CD14-positive monocyte (primary cell): ENCODE data around the gene PYGL. TPM values are rescaled to one million over a fixed set of nuclear protein-coding genes. Genes with fewer than 3 reads are reported as not detected.

Source experiments
- DNase-seq, 3 donors: peaks; one replicate each; pipeline ENCODE4 v3.0.0-alpha.2; 2011 to 2022
- H2AFZ ChIP-seq: 2 replicates; pipeline ENCODE4 v1.6.0; 2012; ENCODE audit warnings: mild to moderate bottlenecking, low read depth, low read length, inconsistent platforms; ENCODE audit not compliant: insufficient read depth, poor library complexity, severe bottlenecking
- H3K27ac ChIP-seq, 2 donors: 1 replicate in 1 of 2; 2 replicates in 1 of 2; pipeline ENCODE4 v1.5.1; 2012 to 2013; ENCODE audit warnings: low read length in 2 of 2, control low read depth in 1 of 2, inconsistent platforms in 1 of 2, low read depth in 1 of 2, mild to moderate bottlenecking in 1 of 2
- H3K27me3 ChIP-seq, 2 donors: one replicate each; pipeline versions ENCODE4 v1.6.0 to v1.6.1; 2011 to 2013; ENCODE audit warnings: low read length in 2 of 2; ENCODE audit not compliant: control insufficient read depth in 2 of 2, insufficient read depth in 2 of 2
- H3K36me3 ChIP-seq, 2 donors: replicated peaks in 1 of 2; 1 replicate in 1 of 2; 2 replicates in 1 of 2; pipeline versions ENCODE4 v1.5.1 to v1.6.1; 2012 to 2013; ENCODE audit warnings: low read length in 2 of 2, control low read depth in 1 of 2, inconsistent platforms in 1 of 2, mild to moderate bottlenecking in 1 of 2; ENCODE audit not compliant: insufficient read depth in 2 of 2, control insufficient read depth in 1 of 2
- H3K4me1 ChIP-seq, 2 donors: 1 replicate in 1 of 2; 2 replicates in 1 of 2; pipeline versions ENCODE4 v1.5.1 to v1.6.1; 2012 to 2013; ENCODE audit warnings: low read length in 2 of 2, control low read depth in 1 of 2, inconsistent platforms in 1 of 2, mild to moderate bottlenecking in 1 of 2, moderate library complexity in 1 of 2; ENCODE audit not compliant: insufficient read depth in 2 of 2, control insufficient read depth in 1 of 2
- H3K4me2 ChIP-seq: replicated peaks from 2 replicates; pipeline ENCODE3; 2012; ENCODE audit warnings: low read length, moderate library complexity, mild to moderate bottlenecking; ENCODE audit not compliant: poor library complexity, severe bottlenecking; ENCODE audit errors: extremely low read depth
- H3K4me3 ChIP-seq, 3 experiments: fragments of 200-600 bp in 1 of 3; sonication (generic) in 1 of 3; replicated peaks in 1 of 3; 1 replicate in 2 of 3; 2 replicates in 1 of 3; pipeline ENCODE4 v1.5.1; 2011 to 2013; ENCODE audit warnings: low read length in 3 of 3, mild to moderate bottlenecking in 3 of 3, control low read depth in 2 of 3, low read depth in 2 of 3, inconsistent platforms in 1 of 3, moderate library complexity in 1 of 3
- H3K79me2 ChIP-seq: 2 replicates; pipeline ENCODE4 v1.6.0; 2012; ENCODE audit warnings: mild to moderate bottlenecking, control low read depth, inconsistent platforms, low read length, moderate library complexity; ENCODE audit not compliant: insufficient read depth
- H3K9ac ChIP-seq: 2 replicates; pipeline ENCODE4 v1.6.0; 2017; ENCODE audit warnings: low read length, mild to moderate bottlenecking; ENCODE audit not compliant: insufficient read depth, poor library complexity, severe bottlenecking
- H3K9me3 ChIP-seq, 2 donors: replicated peaks in 1 of 2; 1 replicate in 1 of 2; 2 replicates in 1 of 2; pipeline versions ENCODE4 v1.5.1 to v1.6.1; 2012 to 2013; ENCODE audit warnings: low read length in 2 of 2, control low read depth in 1 of 2; ENCODE audit not compliant: control insufficient read depth in 1 of 2, insufficient read depth in 1 of 2
- H4K20me1 ChIP-seq: 2 replicates; pipeline ENCODE4 v1.6.0; 2012; ENCODE audit warnings: mild to moderate bottlenecking, low read length, control low read depth, moderate library complexity; ENCODE audit not compliant: insufficient read depth
- H3K27ac Mint-ChIP-seq, 7 donors: one replicate each; pipeline ENCODE4 v1.8.0; 2020; ENCODE audit warnings: mild to moderate bottlenecking in 7 of 7, mixed read lengths in 7 of 7, moderate library complexity in 6 of 7, inconsistent platforms in 2 of 7
- H3K27me3 Mint-ChIP-seq, 3 donors: one replicate each; pipeline ENCODE4 v1.8.0; 2021 to 2022; ENCODE audit warnings: low read depth in 3 of 3, mild to moderate bottlenecking in 3 of 3, mixed read lengths in 3 of 3, moderate library complexity in 3 of 3, inconsistent platforms in 1 of 3
- H3K36me3 Mint-ChIP-seq, 2 donors: one replicate each; pipeline ENCODE4 v1.8.0; 2020; ENCODE audit warnings: mixed read lengths in 2 of 2, inconsistent platforms in 1 of 2, mild to moderate bottlenecking in 1 of 2
- H3K4me1 Mint-ChIP-seq: one replicate; pipeline ENCODE4 v1.8.0; 2020; ENCODE audit warnings: mild to moderate bottlenecking, mixed read lengths
- H3K4me3 Mint-ChIP-seq, 2 donors: one replicate each; pipeline ENCODE4 v1.8.0; 2020; ENCODE audit warnings: mild to moderate bottlenecking in 2 of 2, mixed read lengths in 2 of 2, moderate library complexity in 1 of 2
- H3K9me3 Mint-ChIP-seq, 7 donors: one replicate each; pipeline ENCODE4 v1.8.0; 2020 to 2022; ENCODE audit warnings: mixed read lengths in 7 of 7, mild to moderate bottlenecking in 6 of 7, moderate library complexity in 6 of 7, inconsistent platforms in 2 of 7
- CTCF ChIP-seq: fragments of 200-600 bp; IDR thresholded peaks from one replicate; pipeline ENCODE4 v1.8.0; 2022; ENCODE audit warnings: antibody characterized with exemption, mild to moderate bottlenecking
- WGBS: methylation state at CpG from one replicate; pipeline ENCODE4 v1.1.5; 2013; ENCODE audit warnings: missing lambda C conversion rate; ENCODE audit not compliant: insufficient coverage; 5-methylcytosine and 5-hydroxymethylcytosine counted together
- intact Hi-C, 2 donors: fragments of 100-400 bp; cut with micrococcal nuclease; formaldehyde crosslinking; loops; one replicate each; pipeline versions ENCODE4 v1.15.0 to v1.15.1; 2023
- polyA plus RNA-seq, 3 donors: library from polyadenylated mRNA; depleted of rRNA in 1 of 3; unstranded in 2 of 3; stranded (reverse) in 1 of 3; fragments of 300-500 nt in 2 of 3; fragments of >200 nt in 1 of 3; fragmentation: Illumina TruSeq in 2 of 3; gene quantifications; 1 replicate in 2 of 3; 2 replicates in 1 of 3; pipeline ENCODE4 v1.2.3, GENCODE V29; 2012 to 2021

PYGL gene
- polyA plus RNA-seq, 3 donors: 125 to 184 (median 166) TPM

GRCh38 chr14:50931559-50931958 is 12.7 kb downstream of the PYGL start:
- WGBS: 100% methylated on average over 3 of the region's 3 CpGs
- Mint-ChIP-seq H3K27me3 (no peaks in the 10 kb centered on the region), H3K4me3 (no peak overlapping the region), H3K4me1 (peaks cover 71% of the 10 kb centered on the region), H3K36me3 (peaks cover 45 to 71% of the 10 kb centered on the region in 2 donors), H3K27ac (peak overlapping the region in 3 of 7 donors; percentile 59 to 79 (median 66)), H3K9me3 (no peaks in the 10 kb centered on the region)
- H3K27ac ChIP-seq: no peak overlapping the region
- no peaks in the 10 kb centered on the region for H3K27me3 ChIP-seq
- no peak for DNase-seq
- H3K9ac ChIP-seq: no peak overlapping the region
- H3K79me2 ChIP-seq: peaks cover 57% of the 10 kb centered on the region
- peaks cover 69 to 70% of the 10 kb centered on the region in 2 donors for H3K4me1 ChIP-seq
- intact Hi-C loops: no loop called here
- no peak overlapping the region for H2AFZ ChIP-seq
- H3K36me3 ChIP-seq: peaks cover 44 to 59% of the 10 kb centered on the region in 2 donors
- TF ChIP-seq CTCF: no peak
- H3K4me2 ChIP-seq: no peak overlapping the region
- no peaks in the 10 kb centered on the region for H4K20me1 ChIP-seq
- H3K9me3 ChIP-seq: no peaks in the 10 kb centered on the region
- H3K4me3 ChIP-seq: no peak overlapping the region

- peak overlapping the region in 1 of 3 experiments; percentile 19 for H3K4me3 ChIP-seq
- no peak overlapping the region for H2AFZ ChIP-seq
- 100% methylated on average over 1 of the region's 2 CpGs for WGBS
- Mint-ChIP-seq H3K9me3 (no peaks in the 10 kb centered on the region), H3K4me1 (peaks cover 70% of the 10 kb centered on the region), H3K4me3 (no peak overlapping the region), H3K27ac (peak overlapping the region in 6 of 7 donors; percentile 76 to 91 (median 84)), H3K27me3 (no peaks in the 10 kb centered on the region), H3K36me3 (peaks cover 35 to 60% of the 10 kb centered on the region in 2 donors)
- no peaks in the 10 kb centered on the region for H3K27me3 ChIP-seq
- DNase-seq: no peak
- H3K9ac ChIP-seq: no peak overlapping the region
- peaks cover 49% of the 10 kb centered on the region for H3K79me2 ChIP-seq
- peaks cover 28 to 47% of the 10 kb centered on the region in 2 donors for H3K36me3 ChIP-seq
- peaks cover 74 to 77% of the 10 kb centered on the region in 2 donors for H3K4me1 ChIP-seq
- no peaks in the 10 kb centered on the region for H4K20me1 ChIP-seq
- no peak overlapping the region for H3K4me2 ChIP-seq
- no peaks in the 10 kb centered on the region for H3K9me3 ChIP-seq
- intact Hi-C loops: loop anchor here (2.0 to 10.0 kb wide), 3 partner anchors 13 to 115 kb away; no protein-coding TSS in a partner anchor
- no peak for TF ChIP-seq CTCF
- H3K27ac ChIP-seq: peak overlapping the region in 1 of 2 donors; percentile 88
These were observed 14.8 kb downstream of the PYGL start for GRCh38 chr14:50929506-50929905.
